CD14-positive monocyte (primary cell): ENCODE data around the gene SLC38A8. TPM values are rescaled to one million over a fixed set of nuclear protein-coding genes. Genes with fewer than 3 reads are reported as not detected.

ENCODE experiments used
- DNase-seq, 3 donors: peaks; one replicate each; pipeline ENCODE4 v3.0.0-alpha.2; 2011 to 2022
- H2AFZ ChIP-seq: 2 replicates; pipeline ENCODE4 v1.6.0; 2012; ENCODE audit warnings: mild to moderate bottlenecking, low read depth, low read length, inconsistent platforms; ENCODE audit not compliant: insufficient read depth, poor library complexity, severe bottlenecking
- H3K27ac ChIP-seq, 2 donors: 1 replicate in 1 of 2; 2 replicates in 1 of 2; pipeline ENCODE4 v1.5.1; 2012 to 2013; ENCODE audit warnings: low read length in 2 of 2, control low read depth in 1 of 2, inconsistent platforms in 1 of 2, low read depth in 1 of 2, mild to moderate bottlenecking in 1 of 2
- H3K27me3 ChIP-seq, 2 donors: one replicate each; pipeline versions ENCODE4 v1.6.0 to v1.6.1; 2011 to 2013; ENCODE audit warnings: low read length in 2 of 2; ENCODE audit not compliant: control insufficient read depth in 2 of 2, insufficient read depth in 2 of 2
- H3K36me3 ChIP-seq, 2 donors: replicated peaks in 1 of 2; 1 replicate in 1 of 2; 2 replicates in 1 of 2; pipeline versions ENCODE4 v1.5.1 to v1.6.1; 2012 to 2013; ENCODE audit warnings: low read length in 2 of 2, control low read depth in 1 of 2, inconsistent platforms in 1 of 2, mild to moderate bottlenecking in 1 of 2; ENCODE audit not compliant: insufficient read depth in 2 of 2, control insufficient read depth in 1 of 2
- H3K4me1 ChIP-seq, 2 donors: 1 replicate in 1 of 2; 2 replicates in 1 of 2; pipeline versions ENCODE4 v1.5.1 to v1.6.1; 2012 to 2013; ENCODE audit warnings: low read length in 2 of 2, control low read depth in 1 of 2, inconsistent platforms in 1 of 2, mild to moderate bottlenecking in 1 of 2, moderate library complexity in 1 of 2; ENCODE audit not compliant: insufficient read depth in 2 of 2, control insufficient read depth in 1 of 2
- H3K4me2 ChIP-seq: replicated peaks from 2 replicates; pipeline ENCODE3; 2012; ENCODE audit warnings: low read length, moderate library complexity, mild to moderate bottlenecking; ENCODE audit not compliant: poor library complexity, severe bottlenecking; ENCODE audit errors: extremely low read depth
- H3K4me3 ChIP-seq, 3 experiments: fragments of 200-600 bp in 1 of 3; sonication (generic) in 1 of 3; replicated peaks in 1 of 3; 1 replicate in 2 of 3; 2 replicates in 1 of 3; pipeline ENCODE4 v1.5.1; 2011 to 2013; ENCODE audit warnings: low read length in 3 of 3, mild to moderate bottlenecking in 3 of 3, control low read depth in 2 of 3, low read depth in 2 of 3, inconsistent platforms in 1 of 3, moderate library complexity in 1 of 3
- H3K79me2 ChIP-seq: 2 replicates; pipeline ENCODE4 v1.6.0; 2012; ENCODE audit warnings: mild to moderate bottlenecking, control low read depth, inconsistent platforms, low read length, moderate library complexity; ENCODE audit not compliant: insufficient read depth
- H3K9ac ChIP-seq: 2 replicates; pipeline ENCODE4 v1.6.0; 2017; ENCODE audit warnings: low read length, mild to moderate bottlenecking; ENCODE audit not compliant: insufficient read depth, poor library complexity, severe bottlenecking
- H3K9me3 ChIP-seq, 2 donors: replicated peaks in 1 of 2; 1 replicate in 1 of 2; 2 replicates in 1 of 2; pipeline versions ENCODE4 v1.5.1 to v1.6.1; 2012 to 2013; ENCODE audit warnings: low read length in 2 of 2, control low read depth in 1 of 2; ENCODE audit not compliant: control insufficient read depth in 1 of 2, insufficient read depth in 1 of 2
- H4K20me1 ChIP-seq: 2 replicates; pipeline ENCODE4 v1.6.0; 2012; ENCODE audit warnings: mild to moderate bottlenecking, low read length, control low read depth, moderate library complexity; ENCODE audit not compliant: insufficient read depth
- H3K27ac Mint-ChIP-seq, 7 donors: one replicate each; pipeline ENCODE4 v1.8.0; 2020; ENCODE audit warnings: mild to moderate bottlenecking in 7 of 7, mixed read lengths in 7 of 7, moderate library complexity in 6 of 7, inconsistent platforms in 2 of 7
- H3K27me3 Mint-ChIP-seq, 3 donors: one replicate each; pipeline ENCODE4 v1.8.0; 2021 to 2022; ENCODE audit warnings: low read depth in 3 of 3, mild to moderate bottlenecking in 3 of 3, mixed read lengths in 3 of 3, moderate library complexity in 3 of 3, inconsistent platforms in 1 of 3
- H3K36me3 Mint-ChIP-seq, 2 donors: one replicate each; pipeline ENCODE4 v1.8.0; 2020; ENCODE audit warnings: mixed read lengths in 2 of 2, inconsistent platforms in 1 of 2, mild to moderate bottlenecking in 1 of 2
- H3K4me1 Mint-ChIP-seq: one replicate; pipeline ENCODE4 v1.8.0; 2020; ENCODE audit warnings: mild to moderate bottlenecking, mixed read lengths
- H3K4me3 Mint-ChIP-seq, 2 donors: one replicate each; pipeline ENCODE4 v1.8.0; 2020; ENCODE audit warnings: mild to moderate bottlenecking in 2 of 2, mixed read lengths in 2 of 2, moderate library complexity in 1 of 2
- H3K9me3 Mint-ChIP-seq, 7 donors: one replicate each; pipeline ENCODE4 v1.8.0; 2020 to 2022; ENCODE audit warnings: mixed read lengths in 7 of 7, mild to moderate bottlenecking in 6 of 7, moderate library complexity in 6 of 7, inconsistent platforms in 2 of 7
- WGBS: methylation state at CpG from one replicate; pipeline ENCODE4 v1.1.5; 2013; ENCODE audit warnings: missing lambda C conversion rate; ENCODE audit not compliant: insufficient coverage; 5-methylcytosine and 5-hydroxymethylcytosine counted together
- intact Hi-C, 2 donors: fragments of 100-400 bp; cut with micrococcal nuclease; formaldehyde crosslinking; loops; one replicate each; pipeline versions ENCODE4 v1.15.0 to v1.15.1; 2023
- polyA plus RNA-seq, 3 donors: library from polyadenylated mRNA; depleted of rRNA in 1 of 3; unstranded in 2 of 3; stranded (reverse) in 1 of 3; fragments of 300-500 nt in 2 of 3; fragments of >200 nt in 1 of 3; fragmentation: Illumina TruSeq in 2 of 3; gene quantifications; 1 replicate in 2 of 3; 2 replicates in 1 of 3; pipeline ENCODE4 v1.2.3, GENCODE V29; 2012 to 2021
- TF ChIP-seq, protein P1 (sequence below): fragments of 200-600 bp; IDR thresholded peaks from one replicate; pipeline ENCODE4 v1.8.0; 2022; ENCODE audit warnings: antibody characterized with exemption, mild to moderate bottlenecking

The SLC38A8 gene
- polyA plus RNA-seq, 3 donors = not detected

DNA sequence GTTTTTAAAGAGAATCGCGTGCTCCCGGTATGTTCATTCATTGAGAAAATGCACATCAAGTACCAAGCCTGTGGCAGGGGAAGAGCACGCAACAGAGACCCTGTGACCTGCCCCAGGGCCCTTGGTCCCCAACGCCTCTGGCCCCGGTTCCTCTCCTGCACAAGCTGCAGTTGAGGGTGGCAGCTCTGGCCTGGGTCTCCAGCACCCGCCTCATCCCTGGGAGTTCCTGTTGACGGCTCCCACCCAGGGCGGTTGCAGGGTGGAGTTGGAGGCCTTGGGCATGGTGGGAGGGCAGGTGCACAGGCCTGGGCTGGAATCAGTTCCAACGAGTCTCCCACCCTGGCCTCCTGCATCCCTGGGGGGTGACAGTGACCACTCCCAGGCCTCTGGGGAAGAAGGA, 69.5 kb downstream of the SLC38A8 start:
- Histone ChIP-seq H3K4me3 (no peak overlapping the region), H3K27ac (no peak overlapping the region), H3K9me3 (peaks cover 8 to 11% of the 10 kb centered on the region in 2 donors), H3K27me3 (peaks cover 6 to 34% of the 10 kb centered on the region in 2 donors), H3K4me2 (no peak overlapping the region), H2AFZ (no peak overlapping the region), H4K20me1 (no peaks in the 10 kb centered on the region), H3K79me2 (no peaks in the 10 kb centered on the region), H3K4me1 (no peaks in the 10 kb centered on the region), H3K9ac (no peak overlapping the region), H3K36me3 (no peaks in the 10 kb centered on the region)
- no peaks in the 10 kb centered on the region for H3K4me1 Mint-ChIP-seq
- TF ChIP-seq, protein P1, sequence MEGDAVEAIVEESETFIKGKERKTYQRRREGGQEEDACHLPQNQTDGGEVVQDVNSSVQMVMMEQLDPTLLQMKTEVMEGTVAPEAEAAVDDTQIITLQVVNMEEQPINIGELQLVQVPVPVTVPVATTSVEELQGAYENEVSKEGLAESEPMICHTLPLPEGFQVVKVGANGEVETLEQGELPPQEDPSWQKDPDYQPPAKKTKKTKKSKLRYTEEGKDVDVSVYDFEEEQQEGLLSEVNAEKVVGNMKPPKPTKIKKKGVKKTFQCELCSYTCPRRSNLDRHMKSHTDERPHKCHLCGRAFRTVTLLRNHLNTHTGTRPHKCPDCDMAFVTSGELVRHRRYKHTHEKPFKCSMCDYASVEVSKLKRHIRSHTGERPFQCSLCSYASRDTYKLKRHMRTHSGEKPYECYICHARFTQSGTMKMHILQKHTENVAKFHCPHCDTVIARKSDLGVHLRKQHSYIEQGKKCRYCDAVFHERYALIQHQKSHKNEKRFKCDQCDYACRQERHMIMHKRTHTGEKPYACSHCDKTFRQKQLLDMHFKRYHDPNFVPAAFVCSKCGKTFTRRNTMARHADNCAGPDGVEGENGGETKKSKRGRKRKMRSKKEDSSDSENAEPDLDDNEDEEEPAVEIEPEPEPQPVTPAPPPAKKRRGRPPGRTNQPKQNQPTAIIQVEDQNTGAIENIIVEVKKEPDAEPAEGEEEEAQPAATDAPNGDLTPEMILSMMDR = no peak
- H3K9me3 Mint-ChIP-seq = peaks cover 2 to 18% (median 10%) of the 10 kb centered on the region in 7 donors
- no peak overlapping the region for H3K27ac Mint-ChIP-seq
- peaks cover 38 to 48% (median 47%) of the 10 kb centered on the region in 3 donors for H3K27me3 Mint-ChIP-seq
- no peak for DNase-seq
- 80% methylated on average over 7 of the region's 10 CpGs for WGBS
- no peaks in the 10 kb centered on the region for H3K36me3 Mint-ChIP-seq
- H3K4me3 Mint-ChIP-seq = no peak overlapping the region
- intact Hi-C loops = no loop called here

DNA sequence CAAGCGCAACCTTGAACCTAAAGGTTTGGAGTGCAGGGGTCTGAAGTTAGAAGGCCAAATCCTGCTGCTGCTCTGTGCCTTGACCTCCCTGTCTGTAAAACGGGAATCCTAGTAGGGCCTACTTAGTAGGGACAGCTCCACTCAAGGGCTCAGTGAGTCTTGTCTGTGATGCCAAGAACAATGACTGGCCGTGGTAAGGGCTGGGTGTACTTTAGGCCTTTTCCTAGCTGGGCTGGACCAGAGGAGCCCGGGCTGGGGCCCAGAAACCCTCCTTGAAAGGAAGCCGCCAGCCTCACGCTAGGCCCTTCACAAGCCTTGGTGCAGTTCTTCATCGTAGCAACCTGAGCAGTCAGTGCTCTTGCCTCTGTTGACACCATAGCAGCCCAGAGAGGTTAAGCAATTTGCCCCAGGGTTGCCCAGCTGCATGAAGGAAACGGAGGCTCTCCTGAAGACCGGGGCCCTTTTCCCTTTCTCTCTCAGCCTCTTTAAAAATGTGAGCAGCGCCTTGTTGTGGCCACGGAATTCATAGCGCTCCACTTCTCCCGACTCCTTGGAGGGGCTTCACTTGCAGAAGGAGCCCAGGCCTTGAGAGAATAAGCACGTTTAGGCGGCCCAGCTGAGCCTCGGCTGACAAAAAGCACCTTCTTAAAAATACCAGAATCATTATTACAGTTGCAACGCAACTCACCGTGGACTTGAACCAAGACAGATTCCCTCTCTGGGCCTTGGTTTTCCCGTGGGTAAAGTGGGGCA, 70.2 kb downstream of the SLC38A8 start:
- Mint-ChIP-seq H3K4me1 (peaks cover 2% of the 10 kb centered on the region), H3K27ac (no peak overlapping the region), H3K36me3 (no peaks in the 10 kb centered on the region), H3K27me3 (peaks cover 36 to 53% (median 50%) of the 10 kb centered on the region in 3 donors), H3K9me3 (peaks cover 0 to 15% (median 5%) of the 10 kb centered on the region in 7 donors), H3K4me3 (no peak overlapping the region)
- H2AFZ ChIP-seq = no peak overlapping the region
- intact Hi-C loops = no loop called here
- H4K20me1 ChIP-seq = no peaks in the 10 kb centered on the region
- DNase-seq = no peak
- no peak overlapping the region for H3K9ac ChIP-seq
- H3K4me2 ChIP-seq = no peak overlapping the region
- H3K79me2 ChIP-seq = no peaks in the 10 kb centered on the region
- 92% methylated on average over 13 of the region's 19 CpGs for WGBS
- H3K4me1 ChIP-seq = no peaks in the 10 kb centered on the region
- H3K27ac ChIP-seq = no peak overlapping the region
- TF ChIP-seq, protein P1 = no peak
- H3K9me3 ChIP-seq = peaks cover 1 to 5% of the 10 kb centered on the region in 2 donors
- H3K27me3 ChIP-seq = peaks cover 6 to 32% of the 10 kb centered on the region in 2 donors
- H3K36me3 ChIP-seq = no peaks in the 10 kb centered on the region
- H3K4me3 ChIP-seq = no peak overlapping the region
